CD14-positive monocyte (primary cell): ENCODE measurements around the gene ZFAND2B. TPM values are rescaled to one million over a fixed set of nuclear protein-coding genes. Genes with fewer than 3 reads are reported as not detected.

Source experiments
- DNase-seq, 3 donors: peaks; one replicate each; pipeline ENCODE4 v3.0.0-alpha.2; 2011 to 2022
- H2AFZ ChIP-seq: 2 replicates; pipeline ENCODE4 v1.6.0; 2012; ENCODE audit warnings: mild to moderate bottlenecking, low read depth, low read length, inconsistent platforms; ENCODE audit not compliant: insufficient read depth, poor library complexity, severe bottlenecking
- H3K27ac ChIP-seq, 2 donors: 1 replicate in 1 of 2; 2 replicates in 1 of 2; pipeline ENCODE4 v1.5.1; 2012 to 2013; ENCODE audit warnings: low read length in 2 of 2, control low read depth in 1 of 2, inconsistent platforms in 1 of 2, low read depth in 1 of 2, mild to moderate bottlenecking in 1 of 2
- H3K27me3 ChIP-seq, 2 donors: one replicate each; pipeline versions ENCODE4 v1.6.0 to v1.6.1; 2011 to 2013; ENCODE audit warnings: low read length in 2 of 2; ENCODE audit not compliant: control insufficient read depth in 2 of 2, insufficient read depth in 2 of 2
- H3K36me3 ChIP-seq, 2 donors: replicated peaks in 1 of 2; 1 replicate in 1 of 2; 2 replicates in 1 of 2; pipeline versions ENCODE4 v1.5.1 to v1.6.1; 2012 to 2013; ENCODE audit warnings: low read length in 2 of 2, control low read depth in 1 of 2, inconsistent platforms in 1 of 2, mild to moderate bottlenecking in 1 of 2; ENCODE audit not compliant: insufficient read depth in 2 of 2, control insufficient read depth in 1 of 2
- H3K4me1 ChIP-seq, 2 donors: 1 replicate in 1 of 2; 2 replicates in 1 of 2; pipeline versions ENCODE4 v1.5.1 to v1.6.1; 2012 to 2013; ENCODE audit warnings: low read length in 2 of 2, control low read depth in 1 of 2, inconsistent platforms in 1 of 2, mild to moderate bottlenecking in 1 of 2, moderate library complexity in 1 of 2; ENCODE audit not compliant: insufficient read depth in 2 of 2, control insufficient read depth in 1 of 2
- H3K4me2 ChIP-seq: replicated peaks from 2 replicates; pipeline ENCODE3; 2012; ENCODE audit warnings: low read length, moderate library complexity, mild to moderate bottlenecking; ENCODE audit not compliant: poor library complexity, severe bottlenecking; ENCODE audit errors: extremely low read depth
- H3K4me3 ChIP-seq, 3 experiments: fragments of 200-600 bp in 1 of 3; sonication (generic) in 1 of 3; replicated peaks in 1 of 3; 1 replicate in 2 of 3; 2 replicates in 1 of 3; pipeline ENCODE4 v1.5.1; 2011 to 2013; ENCODE audit warnings: low read length in 3 of 3, mild to moderate bottlenecking in 3 of 3, control low read depth in 2 of 3, low read depth in 2 of 3, inconsistent platforms in 1 of 3, moderate library complexity in 1 of 3
- H3K79me2 ChIP-seq: 2 replicates; pipeline ENCODE4 v1.6.0; 2012; ENCODE audit warnings: mild to moderate bottlenecking, control low read depth, inconsistent platforms, low read length, moderate library complexity; ENCODE audit not compliant: insufficient read depth
- H3K9ac ChIP-seq: 2 replicates; pipeline ENCODE4 v1.6.0; 2017; ENCODE audit warnings: low read length, mild to moderate bottlenecking; ENCODE audit not compliant: insufficient read depth, poor library complexity, severe bottlenecking
- H3K9me3 ChIP-seq, 2 donors: replicated peaks in 1 of 2; 1 replicate in 1 of 2; 2 replicates in 1 of 2; pipeline versions ENCODE4 v1.5.1 to v1.6.1; 2012 to 2013; ENCODE audit warnings: low read length in 2 of 2, control low read depth in 1 of 2; ENCODE audit not compliant: control insufficient read depth in 1 of 2, insufficient read depth in 1 of 2
- H4K20me1 ChIP-seq: 2 replicates; pipeline ENCODE4 v1.6.0; 2012; ENCODE audit warnings: mild to moderate bottlenecking, low read length, control low read depth, moderate library complexity; ENCODE audit not compliant: insufficient read depth
- H3K27ac Mint-ChIP-seq, 7 donors: one replicate each; pipeline ENCODE4 v1.8.0; 2020; ENCODE audit warnings: mild to moderate bottlenecking in 7 of 7, mixed read lengths in 7 of 7, moderate library complexity in 6 of 7, inconsistent platforms in 2 of 7
- H3K27me3 Mint-ChIP-seq, 3 donors: one replicate each; pipeline ENCODE4 v1.8.0; 2021 to 2022; ENCODE audit warnings: low read depth in 3 of 3, mild to moderate bottlenecking in 3 of 3, mixed read lengths in 3 of 3, moderate library complexity in 3 of 3, inconsistent platforms in 1 of 3
- H3K36me3 Mint-ChIP-seq, 2 donors: one replicate each; pipeline ENCODE4 v1.8.0; 2020; ENCODE audit warnings: mixed read lengths in 2 of 2, inconsistent platforms in 1 of 2, mild to moderate bottlenecking in 1 of 2
- H3K4me1 Mint-ChIP-seq: one replicate; pipeline ENCODE4 v1.8.0; 2020; ENCODE audit warnings: mild to moderate bottlenecking, mixed read lengths
- H3K4me3 Mint-ChIP-seq, 2 donors: one replicate each; pipeline ENCODE4 v1.8.0; 2020; ENCODE audit warnings: mild to moderate bottlenecking in 2 of 2, mixed read lengths in 2 of 2, moderate library complexity in 1 of 2
- H3K9me3 Mint-ChIP-seq, 7 donors: one replicate each; pipeline ENCODE4 v1.8.0; 2020 to 2022; ENCODE audit warnings: mixed read lengths in 7 of 7, mild to moderate bottlenecking in 6 of 7, moderate library complexity in 6 of 7, inconsistent platforms in 2 of 7
- CTCF ChIP-seq: fragments of 200-600 bp; IDR thresholded peaks from one replicate; pipeline ENCODE4 v1.8.0; 2022; ENCODE audit warnings: antibody characterized with exemption, mild to moderate bottlenecking
- WGBS: methylation state at CpG from one replicate; pipeline ENCODE4 v1.1.5; 2013; ENCODE audit warnings: missing lambda C conversion rate; ENCODE audit not compliant: insufficient coverage; 5-methylcytosine and 5-hydroxymethylcytosine counted together
- intact Hi-C, 2 donors: fragments of 100-400 bp; cut with micrococcal nuclease; formaldehyde crosslinking; loops; one replicate each; pipeline versions ENCODE4 v1.15.0 to v1.15.1; 2023
- polyA plus RNA-seq, 3 donors: library from polyadenylated mRNA; depleted of rRNA in 1 of 3; unstranded in 2 of 3; stranded (reverse) in 1 of 3; fragments of 300-500 nt in 2 of 3; fragments of >200 nt in 1 of 3; fragmentation: Illumina TruSeq in 2 of 3; gene quantifications; 1 replicate in 2 of 3; 2 replicates in 1 of 3; pipeline ENCODE4 v1.2.3, GENCODE V29; 2012 to 2021

The ZFAND2B gene
- polyA plus RNA-seq, 3 donors = 45.7 to 98.9 (median 53.2) TPM

GRCh38 chr2:219174146-219174545 is 32.4 kb upstream of the ZFAND2B start:
- Mint-ChIP-seq H3K4me3 (no peak overlapping the region), H3K9me3 (no peaks in the 10 kb centered on the region), H3K36me3 (peaks cover 38 to 47% of the 10 kb centered on the region in 2 donors), H3K27me3 (peaks cover 0 to 2% (median 0%) of the 10 kb centered on the region in 3 donors), H3K4me1 (peaks cover 49% of the 10 kb centered on the region), H3K27ac (peak overlapping the region in 3 of 7 donors; percentile 41 to 53 (median 44))
- H3K27me3 ChIP-seq = no peaks in the 10 kb centered on the region
- no peak overlapping the region for H2AFZ ChIP-seq
- intact Hi-C loops = loop anchor here in 1 of 2 donors (10.0 kb wide), 1 partner anchor 431 kb away; no protein-coding TSS in a partner anchor
- no peak overlapping the region for H3K4me3 ChIP-seq
- H3K4me2 ChIP-seq = no peak overlapping the region
- H3K9me3 ChIP-seq = no peaks in the 10 kb centered on the region
- H3K36me3 ChIP-seq = peaks cover 34 to 46% of the 10 kb centered on the region in 2 donors
- H3K9ac ChIP-seq = no peak overlapping the region
- H3K27ac ChIP-seq = peak overlapping the region in 1 of 2 donors; percentile 9
- H4K20me1 ChIP-seq = peaks cover 54% of the 10 kb centered on the region
- no peak for DNase-seq
- no peak for TF ChIP-seq CTCF
- H3K79me2 ChIP-seq = peaks cover 40% of the 10 kb centered on the region
- peaks cover 27 to 43% of the 10 kb centered on the region in 2 donors for H3K4me1 ChIP-seq
- WGBS = 92% methylated on average over 2 of the region's 3 CpGs

- peaks cover 0 to 2% (median 0%) of the 10 kb centered on the region in 3 donors for H3K27me3 Mint-ChIP-seq
- peaks cover 61% of the 10 kb centered on the region for H4K20me1 ChIP-seq
- H3K9me3 ChIP-seq = no peaks in the 10 kb centered on the region
- WGBS = 95% methylated on average over 3 of the region's 7 CpGs
- H3K27ac Mint-ChIP-seq = peak overlapping the region in 3 of 7 donors; percentile 4 to 41 (median 24)
- no peak for DNase-seq
- peaks cover 47% of the 10 kb centered on the region for H3K79me2 ChIP-seq
- H3K4me2 ChIP-seq = peak overlapping the region; percentile 1
- H3K4me1 ChIP-seq = peaks cover 32 to 49% of the 10 kb centered on the region in 2 donors
- intact Hi-C loops = loop anchor here (5.0 to 10.0 kb wide), 4 partner anchors 42 to 430 kb away; partner anchors contain the start of genes ABCB6 (in 1 of the 2), TUBA4A (in 1 of the 2) and TUBA4B (in 1 of the 2)
- peaks cover 40 to 51% of the 10 kb centered on the region in 2 donors for H3K36me3 Mint-ChIP-seq
- TF ChIP-seq CTCF = no peak
- H3K4me3 ChIP-seq = no peak overlapping the region
- no peaks in the 10 kb centered on the region for H3K27me3 ChIP-seq
- no peaks in the 10 kb centered on the region for H3K9me3 Mint-ChIP-seq
- no peak overlapping the region for H2AFZ ChIP-seq
- peaks cover 56% of the 10 kb centered on the region for H3K4me1 Mint-ChIP-seq
- H3K4me3 Mint-ChIP-seq = peak overlapping the region in 1 of 2 donors; percentile 51
- H3K36me3 ChIP-seq = peaks cover 36 to 53% of the 10 kb centered on the region in 2 donors
- no peak overlapping the region for H3K9ac ChIP-seq
- peak overlapping the region in 1 of 2 donors; percentile 9 for H3K27ac ChIP-seq
Observed at GRCh38 chr2:219174801-219175200, 31.8 kb upstream of the ZFAND2B start.
